HG03175 (cell line): ENCODE data around the gene DDX3X.

Source experiments
- ATAC-seq: cut with Tn5 transposase; IDR thresholded peaks from one replicate; pipeline ENCODE4 v1.9.1; 2021; ENCODE audit warnings: mild to moderate bottlenecking, moderate library complexity; ENCODE audit not compliant: unreplicated experiment

Gene DDX3X

GRCh38 chrX:41327341-41327740, 6.6 kb upstream of the DDX3X start:
- no peak for ATAC-seq

GRCh38 chrX:41329101-41329500, 4.9 kb upstream of the DDX3X start:
- ATAC-seq, result no peak

GRCh38 chrX:41332005-41332404, 2.0 kb upstream of the DDX3X start:
- no peak for ATAC-seq

GRCh38 chrX:41332408-41333002, 1.5 kb upstream of the DDX3X start:
- ATAC-seq, result peak; percentile 6

GRCh38 chrX:41333003-41333743, 789 bp upstream of the DDX3X start:
- ATAC-seq, result peak; percentile 44

- peak; percentile 17 for ATAC-seq
Observed at GRCh38 chrX:41334363-41335197, 618 bp downstream of the DDX3X start.

- ATAC-seq, result no peak
Observed at GRCh38 chrX:41335198-41335957, 1.4 kb downstream of the DDX3X start.

GRCh38 chrX:41335958-41336331, 2.0 kb downstream of the DDX3X start:
- no peak for ATAC-seq

- ATAC-seq, result no peak
Observed at GRCh38 chrX:41336447-41336846, 2.5 kb downstream of the DDX3X start.

- no peak for ATAC-seq
Observed at GRCh38 chrX:41337140-41337539, 3.2 kb downstream of the DDX3X start.

GRCh38 chrX:41338436-41338835, 4.5 kb downstream of the DDX3X start:
- ATAC-seq, result no peak

GRCh38 chrX:41339148-41339547, 5.2 kb downstream of the DDX3X start:
- ATAC-seq, result no peak

- ATAC-seq, result no peak
Observed at GRCh38 chrX:41344053-41344452, 10.1 kb downstream of the DDX3X start.

GRCh38 chrX:41347186-41347585, 13.2 kb downstream of the DDX3X start:
- ATAC-seq, result no peak

GRCh38 chrX:41348551-41348950, 14.6 kb downstream of the DDX3X start:
- ATAC-seq, result no peak

- no peak for ATAC-seq
Observed at GRCh38 chrX:41350150-41350975, 16.4 kb downstream of the DDX3X start.

- ATAC-seq, result no peak
Observed at GRCh38 chrX:41350976-41351569, 17.1 kb downstream of the DDX3X start.

GRCh38 chrX:41351923-41352322, 18.0 kb downstream of the DDX3X start:
- no peak for ATAC-seq

- ATAC-seq, result no peak
Observed at GRCh38 chrX:41352329-41352838, 18.4 kb downstream of the DDX3X start.

GRCh38 chrX:41353985-41354384, 20.0 kb downstream of the DDX3X start:
- no peak for ATAC-seq
